IMR-90 (cell line): ENCODE measurements around the gene KIAA1586. TPM values are rescaled to one million over a fixed set of nuclear protein-coding genes. Genes with fewer than 3 reads are reported as not detected.

Experiments
- ATAC-seq: fragments of 200-7000 bp; cut with Tn5 transposase; 2 replicates; pipeline ENCODE4 v1.9.1; 2020; ENCODE audit warnings: low read depth, mild to moderate bottlenecking, moderate library complexity
- BruUV-seq: library from RNA; stranded (reverse); fragments of 400-500 nt; replicated peaks from 2 replicates; lab custom pipeline; 2021; lab: Mats Ljungman, UMichigan
- CTCF ChIA-PET: fragments of 300-600 bp; formaldehyde crosslinking; extraction: SDS; loops from one replicate; lab custom pipeline; 2021; ENCODE audit warnings: antibody characterized with exemption; lab: Yijun Ruan, JAX
- POLR2A ChIA-PET: fragments of 300-600 bp; sonication (Branson Sonifier 250); formaldehyde crosslinking; loops from one replicate; lab custom pipeline; 2022; ENCODE audit warnings: antibody characterized with exemption; ENCODE audit not compliant: unreplicated experiment; lab: Charles Lee
- DNase-seq: peaks from one replicate; pipeline ENCODE4 v3.0.0; 2013
- H2AFZ ChIP-seq: replicated peaks from 2 replicates; pipeline ENCODE3; 2013; ENCODE audit warnings: low read length, mild to moderate bottlenecking; ENCODE audit not compliant: poor library complexity
- H2AK5ac ChIP-seq: 2 replicates; pipeline ENCODE4 v1.6.1; 2013; ENCODE audit warnings: low read depth, low read length, inconsistent platforms
- H2AK9ac ChIP-seq: replicated peaks from 2 replicates; pipeline ENCODE3; 2013; ENCODE audit warnings: mild to moderate bottlenecking, low read depth, low read length, moderate library complexity; ENCODE audit not compliant: poor library complexity
- H2BK120ac ChIP-seq: 2 replicates; pipeline ENCODE4 v1.6.1; 2013; ENCODE audit warnings: low read depth, low read length, inconsistent platforms
- H2BK15ac ChIP-seq: 3 replicates; pipeline ENCODE4 v1.6.1; 2013; ENCODE audit warnings: low read depth, low read length, inconsistent platforms
- H2BK20ac ChIP-seq: 2 replicates; pipeline ENCODE4 v1.6.1; 2013; ENCODE audit warnings: low read depth, mild to moderate bottlenecking, inconsistent platforms, low read length, moderate library complexity
- H2BK5ac ChIP-seq: 2 replicates; pipeline ENCODE4 v1.6.1; 2013; ENCODE audit warnings: mild to moderate bottlenecking, low read depth, low read length, inconsistent platforms; ENCODE audit not compliant: poor library complexity, severe bottlenecking
- H3K14ac ChIP-seq: replicated peaks from 2 replicates; pipeline ENCODE4 v1.6.1; 2013; ENCODE audit warnings: low read depth, low read length, inconsistent platforms
- H3K18ac ChIP-seq: 2 replicates; pipeline ENCODE4 v1.6.1; 2013; ENCODE audit warnings: low read depth, low read length, control low read depth
- H3K23ac ChIP-seq: 2 replicates; pipeline ENCODE4 v1.6.1; 2013; ENCODE audit warnings: low read depth, low read length, inconsistent platforms
- H3K27ac ChIP-seq: 2 replicates; pipeline ENCODE4 v1.5.1; 2013; ENCODE audit warnings: mild to moderate bottlenecking, control low read depth, low read length; ENCODE audit not compliant: insufficient read depth
- H3K27me3 ChIP-seq: 2 replicates; pipeline ENCODE4 v1.6.1; 2013; ENCODE audit warnings: low read length; ENCODE audit not compliant: control insufficient read depth, insufficient read depth
- H3K36me3 ChIP-seq: 2 replicates; pipeline ENCODE4 v1.6.1; 2013; ENCODE audit warnings: low read length, mixed read lengths; ENCODE audit not compliant: control insufficient read depth, insufficient read depth
- H3K4ac ChIP-seq: 2 replicates; pipeline ENCODE4 v1.6.1; 2013; ENCODE audit warnings: low read depth, low read length, inconsistent platforms
- H3K4me1 ChIP-seq: 2 replicates; pipeline ENCODE4 v1.6.1; 2013; ENCODE audit warnings: low read length, mixed read lengths; ENCODE audit not compliant: control insufficient read depth, insufficient read depth
- H3K4me2 ChIP-seq: 2 replicates; pipeline ENCODE4 v1.6.1; 2013; ENCODE audit warnings: low read depth, mild to moderate bottlenecking, control low read depth, low read length, moderate library complexity
- H3K4me3 ChIP-seq: 2 replicates; pipeline ENCODE4 v1.5.1; 2013; ENCODE audit warnings: low read depth, mild to moderate bottlenecking, control low read depth, low read length, moderate library complexity; ENCODE audit not compliant: insufficient read depth
- H3K56ac ChIP-seq: 2 replicates; pipeline ENCODE4 v1.6.1; 2013; ENCODE audit warnings: low read length, inconsistent platforms; ENCODE audit not compliant: insufficient read depth; ENCODE audit errors: extremely low read depth
- H3K79me1 ChIP-seq, 2 experiments: 2 replicates each; pipeline ENCODE4 v1.6.1; 2013; ENCODE audit warnings: low read length in 2 of 2, inconsistent platforms in 1 of 2, low read depth in 1 of 2
- H3K9ac ChIP-seq: 2 replicates; pipeline ENCODE4 v1.6.1; 2013; ENCODE audit warnings: low read depth, low read length, control low read depth
- H3K9me1 ChIP-seq: 2 replicates; pipeline ENCODE4 v1.6.1; 2013; ENCODE audit warnings: low read length, inconsistent platforms; ENCODE audit not compliant: insufficient read depth
- H3K9me3 ChIP-seq: 2 replicates; pipeline ENCODE4 v1.6.1; 2013; ENCODE audit warnings: low read length; ENCODE audit not compliant: control insufficient read depth, insufficient read depth
- H4K20me1 ChIP-seq: 2 replicates; pipeline ENCODE4 v1.6.1; 2013; ENCODE audit warnings: low read length, inconsistent platforms; ENCODE audit not compliant: insufficient read depth
- H4K5ac ChIP-seq: 2 replicates; pipeline ENCODE4 v1.6.1; 2013; ENCODE audit warnings: mild to moderate bottlenecking, low read depth, low read length, control low read depth
- H4K8ac ChIP-seq, 2 experiments: 2 replicates each; pipeline ENCODE4 v1.6.1; 2013; ENCODE audit warnings: low read depth in 2 of 2, low read length in 2 of 2, control low read depth in 1 of 2, inconsistent platforms in 1 of 2
- H4K91ac ChIP-seq: 2 replicates; pipeline ENCODE4 v1.6.1; 2013; ENCODE audit warnings: low read depth, low read length, inconsistent platforms; ENCODE audit not compliant: insufficient read depth
- BHLHE40 ChIP-seq: fragments of 150-350 bp; IDR thresholded peaks from 2 replicates; pipeline ENCODE4 v1.6.1; 2016; ENCODE audit warnings: mild to moderate bottlenecking, low read depth, low read length
- CEBPB ChIP-seq: IDR thresholded peaks from 2 replicates; pipeline ENCODE4 v1.6.1; 2012; ENCODE audit warnings: low read depth, low read length, improper control_type of control experiment
- CHD1 ChIP-seq: IDR thresholded peaks from 2 replicates; pipeline ENCODE4 v1.6.1; 2012; ENCODE audit warnings: low read depth, low read length, improper control_type of control experiment
- ELK1 ChIP-seq: fragments of 150-350 bp; IDR thresholded peaks from 2 replicates; pipeline ENCODE4 v1.6.1; 2016; ENCODE audit warnings: low read depth, mild to moderate bottlenecking, low read length, moderate library complexity, borderline replicate concordance
- FOS ChIP-seq: fragments of 150-350 bp; IDR thresholded peaks from 2 replicates; pipeline ENCODE4 v1.6.1; 2016; ENCODE audit warnings: low read depth, low read length
- MAFK ChIP-seq: IDR thresholded peaks from 2 replicates; pipeline ENCODE4 v1.6.1; 2012; ENCODE audit warnings: low read depth, low read length, improper control_type of control experiment
- RAD21 ChIP-seq: IDR thresholded peaks from 2 replicates; pipeline ENCODE4 v1.6.1; 2012; ENCODE audit warnings: low read length, improper control_type of control experiment
- RCOR1 ChIP-seq: IDR thresholded peaks from 2 replicates; pipeline ENCODE4 v1.6.1; 2012; ENCODE audit warnings: mild to moderate bottlenecking, low read length, improper control_type of control experiment; ENCODE audit not compliant: insufficient replicate concordance
- SMC3 ChIP-seq: fragments of 150-350 bp; IDR thresholded peaks from 2 replicates; pipeline ENCODE4 v1.6.1; 2016; ENCODE audit warnings: low read depth, mild to moderate bottlenecking, antibody characterized with exemption, low read length, moderate library complexity
- USF2 ChIP-seq: fragments of 150-350 bp; IDR thresholded peaks from 2 replicates; pipeline ENCODE4 v1.6.1; 2017; ENCODE audit warnings: mild to moderate bottlenecking, antibody characterized with exemption, low read length, low read depth
- WGBS, 2 experiments: methylation state at CpG; one replicate each; pipeline versions ENCODE4 v1.1.5 to v1.1.7; 2013; ENCODE audit warnings: missing lambda C conversion rate in 2 of 2; ENCODE audit not compliant: insufficient read length in 1 of 2; ENCODE audit errors: extremely low coverage in 2 of 2; 5-methylcytosine and 5-hydroxymethylcytosine counted together
- dilution Hi-C: fragments of 300-500 bp; cut with HindIII; formaldehyde crosslinking; loops from one replicate; pipeline ENCODE4 v1.14.3; 2018; ENCODE audit warnings: low sequenced_read_pairs; ENCODE audit not compliant: unreplicated experiment
- in situ Hi-C: fragments of 300-500 bp; cut with MboI; formaldehyde crosslinking; loops from 3 replicates; pipeline ENCODE4 v1.14.3; 2019; ENCODE audit warnings: low sequenced_read_pairs, inconsistent platforms, mixed read lengths
- intact Hi-C: fragments of 100-400 bp; cut with micrococcal nuclease; formaldehyde crosslinking; loops from 2 replicates; pipeline ENCODE4 v1.10.0; 2022
- polyA plus RNA-seq, 3 experiments: library from polyadenylated mRNA; depleted of rRNA; stranded (reverse); fragments of >200 nt; gene quantifications; 2 replicates each; pipeline ENCODE4 v1.2.3, GENCODE V29; 2012; ENCODE audit warnings: low replicate concordance in 1 of 3
- total RNA-seq: library from RNA; depleted of rRNA; stranded (reverse); fragments of >200 nt; gene quantifications from 2 replicates; pipeline ENCODE4 v1.2.3, GENCODE V29; 2012

The KIAA1586 gene
- total and polyA plus RNA-seq, 2 of the 4 experiments (the other 2 are of a cell fraction): 3.6 to 3.8 TPM

GRCh38 chr6:57074383-57074782, 27.9 kb downstream of the KIAA1586 start:
- H4K91ac ChIP-seq: no peak overlapping the region
- no peak overlapping the region for H2AK5ac ChIP-seq
- H2BK15ac ChIP-seq: no peak overlapping the region
- DNase-seq (no peak), ATAC-seq (no peak)
- H4K8ac ChIP-seq: no peak overlapping the region
- no peak overlapping the region for H2BK120ac ChIP-seq
- H3K4me3 ChIP-seq: no peak overlapping the region
- no peaks in the 10 kb centered on the region for H3K4me1 ChIP-seq
- CTCF ChIA-PET: no interaction called here
- no peaks in the 10 kb centered on the region; the same call in 1 of the 2 replicates for H3K9me3 ChIP-seq
- no peak overlapping the region for H2BK20ac ChIP-seq
- POLR2A ChIA-PET: no interaction called here
- no peak overlapping the region for H3K14ac ChIP-seq
- WGBS, 2 experiments: 79% methylated on average over 6 of the region's 8 CpGs; no CpG with 5 or more reads in 1 of the 2 experiments
- H3K18ac ChIP-seq: no peak overlapping the region
- no peak overlapping the region for H3K4me2 ChIP-seq
- no peaks in the 10 kb centered on the region; the same call in 1 of the 2 replicates for H3K36me3 ChIP-seq
- no TSS peak for BruUV-seq
- no peak overlapping the region for H4K5ac ChIP-seq
- no peak overlapping the region for H2AK9ac ChIP-seq
- H3K79me1 ChIP-seq: peaks cover 0 to 5% of the 10 kb centered on the region in 2 experiments; a peak in 1 of 4 replicates
- no peak for TF ChIP-seq USF2
- no peak for TF ChIP-seq SMC3
- TF ChIP-seq CHD1: no peak
- TF ChIP-seq CEBPB: no peak
- no peak for TF ChIP-seq ELK1
- TF ChIP-seq MAFK: no peak
- TF ChIP-seq RAD21: no peak
- TF ChIP-seq RCOR1: no peak
- no peak for TF ChIP-seq BHLHE40
- no peak for TF ChIP-seq FOS
- no peak overlapping the region for H2BK5ac ChIP-seq
- H3K9ac ChIP-seq: no peak overlapping the region
- no peak overlapping the region for H3K4ac ChIP-seq
- no peaks in the 10 kb centered on the region for H4K20me1 ChIP-seq
- no peak overlapping the region for H3K56ac ChIP-seq
- H3K23ac ChIP-seq: no peak overlapping the region
- no peak overlapping the region for H3K27ac ChIP-seq
- H2AFZ ChIP-seq: no peak overlapping the region
- in situ Hi-C loops: no loop called here
- peaks cover 1% of the 10 kb centered on the region; the same call in 1 of the 2 replicates for H3K9me1 ChIP-seq
- dilution Hi-C loops: no loop called here
- H3K27me3 ChIP-seq: no peaks in the 10 kb centered on the region
- intact Hi-C loops: no loop called here
